K562 (cell line): ENCODE results near the gene LETM1.

Experiments
- CCAR2 ChIP-seq: fragments of 200-400 bp; formaldehyde crosslinking; IDR thresholded peaks from 2 replicates; pipeline ENCODE4 v1.6.1; 2017; ENCODE audit warnings: mild to moderate bottlenecking, low read depth, low read length
- EZH2 ChIP-seq: IDR thresholded peaks from 2 replicates; pipeline ENCODE4 v1.6.1; 2012; ENCODE audit warnings: low read depth, mild to moderate bottlenecking, inconsistent platforms, low read length, borderline replicate concordance
- TF ChIP-seq, protein P1 (sequence below): sonication (generic); formaldehyde crosslinking; IDR thresholded peaks from 2 replicates; pipeline ENCODE4 v1.8.1; 2023; ENCODE audit warnings: mild to moderate bottlenecking, missing genetic modification reagents

DNA sequence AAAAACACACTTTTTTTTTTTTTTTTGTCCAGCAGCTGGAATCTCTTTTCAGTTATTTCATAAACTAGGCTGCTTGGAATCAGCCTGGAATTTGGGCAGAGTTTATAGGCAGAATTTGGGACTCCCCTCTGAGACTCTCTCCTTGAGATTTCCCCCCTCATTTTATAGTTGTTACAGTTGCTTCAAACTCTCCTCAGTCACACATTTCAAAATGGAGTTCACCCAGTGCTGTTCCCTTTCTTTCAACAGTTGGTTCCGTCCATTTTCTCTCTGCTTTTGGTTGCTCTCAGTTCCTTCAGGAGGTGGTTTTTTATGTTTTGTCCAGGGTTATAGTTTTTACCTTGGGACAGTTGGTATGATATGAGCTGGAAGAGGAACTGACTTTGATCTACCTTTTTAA is 42.7 kb upstream of the LETM1 start:
- TF ChIP-seq, protein P1, sequence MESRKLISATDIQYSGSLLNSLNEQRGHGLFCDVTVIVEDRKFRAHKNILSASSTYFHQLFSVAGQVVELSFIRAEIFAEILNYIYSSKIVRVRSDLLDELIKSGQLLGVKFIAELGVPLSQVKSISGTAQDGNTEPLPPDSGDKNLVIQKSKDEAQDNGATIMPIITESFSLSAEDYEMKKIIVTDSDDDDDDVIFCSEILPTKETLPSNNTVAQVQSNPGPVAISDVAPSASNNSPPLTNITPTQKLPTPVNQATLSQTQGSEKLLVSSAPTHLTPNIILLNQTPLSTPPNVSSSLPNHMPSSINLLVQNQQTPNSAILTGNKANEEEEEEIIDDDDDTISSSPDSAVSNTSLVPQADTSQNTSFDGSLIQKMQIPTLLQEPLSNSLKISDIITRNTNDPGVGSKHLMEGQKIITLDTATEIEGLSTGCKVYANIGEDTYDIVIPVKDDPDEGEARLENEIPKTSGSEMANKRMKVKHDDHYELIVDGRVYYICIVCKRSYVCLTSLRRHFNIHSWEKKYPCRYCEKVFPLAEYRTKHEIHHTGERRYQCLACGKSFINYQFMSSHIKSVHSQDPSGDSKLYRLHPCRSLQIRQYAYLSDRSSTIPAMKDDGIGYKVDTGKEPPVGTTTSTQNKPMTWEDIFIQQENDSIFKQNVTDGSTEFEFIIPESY, result no peak
- no peak for TF ChIP-seq EZH2
- TF ChIP-seq CCAR2, result no peak
